Measurements from ENCODE around the gene CADPS.

DNA sequence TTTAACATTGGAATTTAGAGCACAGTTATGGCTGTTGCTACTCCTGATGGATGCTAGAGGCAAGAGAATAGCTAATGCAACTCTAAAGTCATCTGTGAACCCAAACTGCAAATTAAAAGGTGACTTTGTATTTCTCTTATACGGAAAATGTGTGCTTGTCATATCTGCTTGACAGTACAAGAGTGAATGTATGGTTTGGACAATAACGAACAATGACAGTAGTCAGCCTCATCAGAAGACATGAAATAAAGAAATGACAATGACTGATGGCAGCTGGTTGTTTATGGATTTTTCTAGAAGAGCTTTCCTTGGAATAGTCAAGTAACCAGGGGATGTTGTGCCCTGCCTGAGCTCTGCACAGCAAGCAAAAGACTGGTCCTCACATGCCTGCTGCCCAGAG, 333.0 kb downstream of the CADPS start:
- TF ChIP-seq, protein P1, sequence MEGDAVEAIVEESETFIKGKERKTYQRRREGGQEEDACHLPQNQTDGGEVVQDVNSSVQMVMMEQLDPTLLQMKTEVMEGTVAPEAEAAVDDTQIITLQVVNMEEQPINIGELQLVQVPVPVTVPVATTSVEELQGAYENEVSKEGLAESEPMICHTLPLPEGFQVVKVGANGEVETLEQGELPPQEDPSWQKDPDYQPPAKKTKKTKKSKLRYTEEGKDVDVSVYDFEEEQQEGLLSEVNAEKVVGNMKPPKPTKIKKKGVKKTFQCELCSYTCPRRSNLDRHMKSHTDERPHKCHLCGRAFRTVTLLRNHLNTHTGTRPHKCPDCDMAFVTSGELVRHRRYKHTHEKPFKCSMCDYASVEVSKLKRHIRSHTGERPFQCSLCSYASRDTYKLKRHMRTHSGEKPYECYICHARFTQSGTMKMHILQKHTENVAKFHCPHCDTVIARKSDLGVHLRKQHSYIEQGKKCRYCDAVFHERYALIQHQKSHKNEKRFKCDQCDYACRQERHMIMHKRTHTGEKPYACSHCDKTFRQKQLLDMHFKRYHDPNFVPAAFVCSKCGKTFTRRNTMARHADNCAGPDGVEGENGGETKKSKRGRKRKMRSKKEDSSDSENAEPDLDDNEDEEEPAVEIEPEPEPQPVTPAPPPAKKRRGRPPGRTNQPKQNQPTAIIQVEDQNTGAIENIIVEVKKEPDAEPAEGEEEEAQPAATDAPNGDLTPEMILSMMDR (optimal IDR thresholded peaks at IDR 0.05 in 1 of 3, IDR thresholded peaks at IDR 0.05 in 1 of 3, conservative IDR thresholded peaks at IDR 0.05 in 1 of 3; ENCODE audit: extremely low read depth in 1 of 3, insufficient read depth in 2 of 3, low read length in 3 of 3), result no peak
- TF ChIP-seq EZH2 (IDR thresholded peaks at IDR 0.05; ENCODE audit: low read length), result no peak
